ENCODE results near the gene LEF1. TPM values are rescaled to one million over a fixed set of nuclear protein-coding genes. Genes with fewer than 3 reads are reported as not detected.
A peak's percentile ranks its signal among the peaks of the same experiment; 100 is the strongest.

The LEF1 gene
- total RNA-seq, 1 donor = 4.3 TPM

- no peak for DNase-seq (ENCODE audit: low read depth in 2 of 3, low spot score in 2 of 3)
These were observed 53.6 kb downstream of the LEF1 start for GRCh38 chr4:108115168-108115526.

GRCh38 chr4:108114503-108114902 is 54.2 kb downstream of the LEF1 start:
- peak in 2 of 3 donors; percentile 13 to 26 for DNase-seq (ENCODE audit: low read depth in 2 of 3, low spot score in 2 of 3)

- DNase-seq (ENCODE audit: low read depth in 2 of 3, low spot score in 2 of 3) = peak in 2 of 3 donors; percentile 7 to 45
These were observed 55.5 kb downstream of the LEF1 start for GRCh38 chr4:108113229-108113628.

- DNase-seq (ENCODE audit: low read depth in 2 of 3, low spot score in 2 of 3) = no peak
These were observed 57.0 kb downstream of the LEF1 start for GRCh38 chr4:108111781-108112180.

GRCh38 chr4:108110450-108110849 is 58.3 kb downstream of the LEF1 start:
- DNase-seq (ENCODE audit: low read depth in 2 of 3, low spot score in 2 of 3) = no peak

- DNase-seq (ENCODE audit: low read depth in 2 of 3, low spot score in 2 of 3) = no peak
These were observed 58.7 kb downstream of the LEF1 start for GRCh38 chr4:108109997-108110416.

- DNase-seq (ENCODE audit: low read depth in 2 of 3, low spot score in 2 of 3) = no peak
These were observed 59.6 kb downstream of the LEF1 start for GRCh38 chr4:108109111-108109510.

- peak in 1 of 3 donors; percentile 23 for DNase-seq (ENCODE audit: low read depth in 2 of 3, low spot score in 2 of 3)
These were observed 60.9 kb downstream of the LEF1 start for GRCh38 chr4:108107729-108108382.

- no peak for DNase-seq (ENCODE audit: low read depth in 2 of 3, low spot score in 2 of 3)
These were observed 61.6 kb downstream of the LEF1 start for GRCh38 chr4:108107101-108107500.

- DNase-seq (ENCODE audit: low read depth in 2 of 3, low spot score in 2 of 3) = no peak
These were observed 62.5 kb downstream of the LEF1 start for GRCh38 chr4:108106186-108106585.

GRCh38 chr4:108103099-108103862 is 65.5 kb downstream of the LEF1 start:
- no peak for DNase-seq (ENCODE audit: low read depth in 2 of 3, low spot score in 2 of 3)

- no peak for DNase-seq (ENCODE audit: low read depth in 2 of 3, low spot score in 2 of 3)
These were observed 67.9 kb downstream of the LEF1 start for GRCh38 chr4:108100827-108101226.

- no peak for DNase-seq (ENCODE audit: low read depth in 2 of 3, low spot score in 2 of 3)
These were observed 68.9 kb downstream of the LEF1 start for GRCh38 chr4:108099838-108100237.

GRCh38 chr4:108097990-108098553 is 70.7 kb downstream of the LEF1 start:
- no peak for DNase-seq (ENCODE audit: low read depth in 2 of 3, low spot score in 2 of 3)

GRCh38 chr4:108094923-108095482 is 73.7 kb downstream of the LEF1 start:
- DNase-seq (ENCODE audit: low read depth in 2 of 3, low spot score in 2 of 3) = no peak

GRCh38 chr4:108094131-108094530 is 74.6 kb downstream of the LEF1 start:
- DNase-seq (ENCODE audit: low read depth in 2 of 3, low spot score in 2 of 3) = no peak

- DNase-seq (ENCODE audit: low read depth in 2 of 3, low spot score in 2 of 3) = no peak
These were observed 76.4 kb downstream of the LEF1 start for GRCh38 chr4:108092288-108092687.

- no peak for DNase-seq (ENCODE audit: low read depth in 2 of 3, low spot score in 2 of 3)
These were observed 81.3 kb downstream of the LEF1 start for GRCh38 chr4:108087293-108087967.

- DNase-seq (ENCODE audit: low read depth in 2 of 3, low spot score in 2 of 3) = no peak
These were observed 87.5 kb downstream of the LEF1 start for GRCh38 chr4:108081256-108081655.

- peak in 1 of 3 donors; percentile 25 for DNase-seq (ENCODE audit: low read depth in 2 of 3, low spot score in 2 of 3)
These were observed 88.0 kb downstream of the LEF1 start for GRCh38 chr4:108080747-108081146.
